Kidney epithelial cell (primary cell): ENCODE measurements around the gene TGFB3. TPM values are rescaled to one million over a fixed set of nuclear protein-coding genes. Genes with fewer than 3 reads are reported as not detected.

Source experiments
- DNase-seq: peaks from one replicate; pipeline ENCODE4 v3.0.0-alpha.2; 2010; ENCODE audit warnings: low read depth
- H3K27me3 ChIP-seq: 2 replicates; pipeline ENCODE4 v1.6.0; 2011; ENCODE audit warnings: low read length; ENCODE audit not compliant: control insufficient read depth, insufficient read depth
- H3K36me3 ChIP-seq: 2 replicates; pipeline ENCODE4 v1.5.1; 2011; ENCODE audit warnings: low read length; ENCODE audit not compliant: control insufficient read depth, insufficient read depth
- H3K4me3 ChIP-seq: 2 replicates; pipeline ENCODE4 v1.5.1; 2011; ENCODE audit warnings: low read depth, mild to moderate bottlenecking, control low read depth, low read length
- CTCF ChIP-seq: IDR thresholded peaks from 2 replicates; pipeline ENCODE4 v1.5.1; 2011; ENCODE audit warnings: mild to moderate bottlenecking, moderate library complexity, low read length, control low read depth, inconsistent platforms; ENCODE audit not compliant: insufficient read depth, poor library complexity, severe bottlenecking
- total RNA-seq: library from RNA; depleted of rRNA; stranded (reverse); fragments of >200 nt; gene quantifications from 2 replicates; pipeline ENCODE4 v1.2.3, GENCODE V29; 2015

TGFB3 gene
- total RNA-seq, 1 donor from 2014 or later = 3.1 TPM

DNA sequence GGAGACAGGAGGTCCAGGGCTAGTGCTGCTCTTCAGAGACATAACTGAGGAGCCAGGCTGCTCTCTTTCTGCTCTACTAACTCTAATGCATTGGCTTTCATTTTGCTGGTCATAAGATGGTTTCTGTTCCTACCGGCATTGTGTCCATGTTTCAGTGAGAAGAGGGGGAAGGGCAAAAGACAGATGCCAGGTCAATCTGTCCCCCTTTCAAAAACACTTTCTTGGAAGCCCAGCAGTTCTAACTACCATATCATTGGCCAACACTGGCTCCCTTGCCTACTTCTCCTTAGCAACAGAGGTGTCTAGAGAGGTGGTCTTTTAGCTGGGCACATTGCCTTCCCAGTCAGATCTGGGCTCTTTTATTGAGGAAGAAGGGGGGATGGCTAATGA, 63.9 kb downstream of the TGFB3 start:
- DNase-seq = no peak
- Histone ChIP-seq H3K36me3 (no peaks in the 10 kb centered on the region), H3K4me3 (no peak overlapping the region), H3K27me3 (no peaks in the 10 kb centered on the region)
- TF ChIP-seq CTCF = no peak

DNA sequence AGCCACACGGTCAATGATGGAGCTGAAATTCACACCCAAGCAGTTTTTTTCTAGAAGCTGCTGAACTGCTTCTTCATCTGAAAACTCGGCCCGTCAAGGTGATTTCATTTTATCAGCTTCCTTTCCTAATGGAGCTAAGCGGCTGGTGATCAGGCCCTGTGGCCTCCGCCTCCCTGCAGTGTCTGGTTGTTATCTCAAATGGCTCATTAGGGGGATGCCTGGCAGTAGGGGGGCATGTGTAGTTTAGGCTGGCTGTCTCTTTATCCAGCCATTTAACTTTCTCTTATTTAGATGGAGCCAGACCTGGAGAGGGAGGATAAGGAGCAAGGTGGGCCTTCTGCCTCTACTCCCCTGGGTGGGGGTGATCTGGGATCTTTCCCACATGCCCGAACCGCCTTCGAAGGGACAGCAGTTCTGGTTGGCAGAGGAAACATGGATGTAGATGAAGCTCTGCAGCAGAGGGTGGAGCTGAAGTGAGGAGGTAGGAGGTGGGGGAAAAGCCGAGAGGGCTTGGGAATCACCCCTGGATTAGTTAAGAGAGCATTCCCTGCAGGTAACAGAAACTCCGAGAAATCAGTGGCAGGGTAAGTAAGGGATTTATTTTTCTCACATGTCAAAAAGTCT, 64.4 kb downstream of the TGFB3 start:
- DNase-seq = no peak
- Histone ChIP-seq H3K27me3 (no peaks in the 10 kb centered on the region), H3K36me3 (no peaks in the 10 kb centered on the region), H3K4me3 (no peak overlapping the region)
- TF ChIP-seq CTCF = no peak

DNA sequence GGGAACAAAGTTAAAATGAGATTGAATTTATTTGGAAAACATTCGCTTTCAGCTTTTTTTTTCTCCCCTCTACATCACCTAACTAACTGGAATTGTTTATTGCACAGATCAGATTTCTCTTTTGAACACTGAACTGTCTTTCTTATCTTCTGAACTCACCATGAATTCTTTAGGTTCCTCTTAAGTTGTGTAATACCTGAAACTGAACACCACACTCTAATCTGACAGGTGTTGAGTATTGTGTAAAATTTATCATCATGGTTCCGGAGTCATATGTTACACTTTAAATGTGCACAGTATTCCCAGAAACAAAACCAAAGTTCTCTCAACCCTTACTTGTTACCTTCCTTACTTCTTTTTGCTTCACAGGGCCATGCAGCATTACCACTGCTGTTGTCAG, 66.8 kb downstream of the TGFB3 start:
- DNase-seq = no peak
- no peak overlapping the region for H3K4me3 ChIP-seq
- no peak for TF ChIP-seq CTCF
- H3K36me3 ChIP-seq = no peaks in the 10 kb centered on the region
- no peaks in the 10 kb centered on the region for H3K27me3 ChIP-seq

- no peak for TF ChIP-seq CTCF
- Histone ChIP-seq H3K4me3 (no peak overlapping the region), H3K27me3 (no peaks in the 10 kb centered on the region), H3K36me3 (no peaks in the 10 kb centered on the region)
- no peak for DNase-seq
Observed at GRCh38 chr14:75913183-75913582, 68.6 kb downstream of the TGFB3 start.

DNA sequence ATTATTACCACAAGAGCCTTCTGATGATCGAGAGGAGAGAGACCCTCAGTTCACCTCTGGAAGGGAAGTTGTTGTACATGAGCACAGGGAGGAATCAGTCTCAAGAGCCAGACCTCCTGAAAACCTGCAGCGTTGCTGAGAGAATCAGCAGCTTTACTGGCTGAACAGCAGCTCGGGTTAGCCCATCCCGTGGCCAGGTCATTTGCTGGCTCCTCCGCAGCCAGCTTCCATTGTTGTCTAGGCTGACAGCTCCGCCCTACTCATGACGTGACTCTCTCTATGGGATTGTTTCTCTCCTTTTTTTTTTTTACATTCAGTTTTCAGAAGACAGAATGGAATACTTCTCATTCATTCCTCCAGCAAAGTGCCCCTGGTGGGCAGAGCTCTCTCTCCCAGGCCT, 69.9 kb downstream of the TGFB3 start:
- Histone ChIP-seq H3K36me3 (no peaks in the 10 kb centered on the region), H3K4me3 (no peak overlapping the region), H3K27me3 (no peaks in the 10 kb centered on the region)
- no peak for DNase-seq
- no peak for TF ChIP-seq CTCF

- Histone ChIP-seq H3K4me3 (no peak overlapping the region), H3K27me3 (no peaks in the 10 kb centered on the region), H3K36me3 (no peaks in the 10 kb centered on the region)
- no peak for DNase-seq
- TF ChIP-seq CTCF = no peak
Observed at GRCh38 chr14:75910048-75910447, 71.7 kb downstream of the TGFB3 start.
